Glomerular visceral epithelial cell (primary cell): Measurements from ENCODE around the gene NELFB.
"Not testable (repeated sequence)": the region's sequence is repeated elsewhere in the genome, so short reads cannot be mapped to it uniquely, and the experiment has no call there.

ENCODE experiments used
- DNase-seq: peaks from one replicate; pipeline ENCODE4 v3.0.0-alpha.2; 2016; ENCODE audit errors: extremely low spot score

NELFB gene

DNA sequence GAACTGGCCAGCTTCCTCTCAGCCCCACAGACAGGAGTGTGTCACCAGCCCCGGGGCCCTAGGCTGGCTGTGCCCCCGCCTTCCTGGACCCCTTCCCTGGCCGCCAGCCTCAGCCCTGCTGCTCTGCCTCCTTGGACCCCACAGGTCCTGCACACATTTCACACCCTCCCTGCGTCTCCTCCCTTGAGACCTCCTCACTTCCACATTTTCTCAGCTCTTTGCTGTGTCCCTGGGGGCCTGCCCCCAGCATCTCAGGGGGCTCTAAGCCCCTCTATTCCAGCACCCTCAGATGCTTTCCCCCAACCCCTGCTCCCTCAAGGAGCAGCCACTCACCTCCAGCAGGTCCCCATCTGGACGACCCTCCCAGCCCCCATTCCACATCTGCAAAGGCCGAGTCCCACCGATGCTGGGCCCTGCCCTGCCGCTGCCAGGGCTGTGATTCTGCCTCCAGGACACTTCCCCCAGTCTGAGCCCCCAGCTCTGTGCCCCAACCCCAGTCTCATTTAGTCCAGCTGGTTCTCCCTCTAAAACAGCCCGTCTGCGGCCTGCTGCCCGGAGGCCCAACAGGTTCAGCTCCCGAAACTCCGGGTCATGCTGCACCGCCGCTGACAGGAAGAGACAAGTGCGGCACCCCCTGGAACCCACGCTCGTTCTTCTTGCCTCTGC is 20.2 kb upstream of the NELFB start:
- DNase-seq, result no peak

- DNase-seq, result no peak
Measured at GRCh38 chr9:137235424-137236237, 19.5 kb upstream of the NELFB start.

- DNase-seq, result peak; percentile 83
Measured at GRCh38 chr9:137236238-137236935, 18.7 kb upstream of the NELFB start.

DNA sequence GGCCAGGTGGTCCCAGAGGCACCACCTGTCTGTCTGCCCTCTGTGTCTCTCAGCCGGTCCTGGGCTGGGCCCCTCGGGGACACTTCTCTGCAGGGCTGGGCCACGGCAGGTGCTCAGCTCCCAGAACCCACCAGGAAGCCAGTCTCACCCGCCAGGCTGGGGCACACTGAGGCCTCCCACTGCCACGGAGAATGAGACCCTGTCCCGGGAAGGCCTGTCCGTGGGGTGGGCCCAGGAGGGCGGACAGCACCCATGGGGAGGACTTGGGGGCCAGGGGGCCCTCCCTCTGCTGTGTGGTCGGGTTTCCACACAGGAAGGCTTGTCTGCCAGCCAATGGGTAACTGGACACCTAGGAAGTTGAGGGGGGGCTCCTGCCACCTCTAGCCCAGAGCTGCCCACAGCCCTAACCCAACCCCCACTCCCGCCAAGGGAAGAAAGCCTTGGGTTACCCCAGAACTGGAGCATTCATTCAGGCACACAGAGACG is 18.1 kb upstream of the NELFB start:
- DNase-seq, result no peak

DNA sequence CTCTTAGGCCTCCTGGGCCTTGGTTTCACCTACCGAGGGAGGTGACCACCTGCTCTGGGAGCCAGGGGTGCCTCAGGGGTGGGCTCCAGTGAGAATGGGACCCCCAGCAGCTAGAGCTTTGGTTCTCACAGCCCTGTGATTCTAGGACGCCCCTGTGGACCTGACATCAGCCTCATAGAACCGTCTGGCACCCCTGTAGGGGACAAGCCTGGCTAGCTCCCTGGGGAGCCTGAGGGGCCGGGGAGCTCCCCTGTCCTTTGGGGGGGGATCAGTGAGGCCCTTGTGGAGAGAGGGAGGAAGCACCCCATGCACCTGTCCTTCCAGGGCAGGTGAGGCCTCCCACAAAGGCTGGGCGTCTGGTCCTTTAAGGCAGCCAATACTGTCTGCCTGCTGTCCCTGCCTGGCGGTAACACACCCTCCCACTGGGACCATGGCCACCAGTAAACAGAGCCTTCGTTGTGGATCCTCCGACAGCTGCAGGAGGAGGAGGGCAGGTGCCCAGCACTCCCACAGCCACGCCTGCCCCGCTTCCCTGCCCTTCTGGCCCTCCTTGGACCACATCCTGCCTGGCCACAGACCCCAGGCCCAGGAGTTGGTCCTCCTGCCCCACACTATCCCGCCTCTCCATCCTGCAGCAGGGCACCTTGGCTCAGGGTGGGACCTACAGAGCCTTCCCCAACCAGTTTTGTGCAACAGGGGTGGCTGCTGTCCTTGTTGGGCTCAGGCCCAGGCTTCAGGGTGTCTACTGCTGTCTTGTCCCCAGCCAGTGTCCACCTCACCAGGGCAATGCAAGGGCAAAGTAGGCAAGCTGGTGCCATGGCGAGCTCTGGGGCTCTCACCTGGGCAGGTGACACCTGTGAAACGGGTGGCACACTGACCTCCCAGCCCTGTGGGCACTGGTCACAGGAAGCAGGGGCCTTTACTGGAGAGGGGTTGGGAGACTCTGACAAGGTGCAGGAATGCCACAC is 17.1 kb upstream of the NELFB start:
- no peak for DNase-seq

DNA sequence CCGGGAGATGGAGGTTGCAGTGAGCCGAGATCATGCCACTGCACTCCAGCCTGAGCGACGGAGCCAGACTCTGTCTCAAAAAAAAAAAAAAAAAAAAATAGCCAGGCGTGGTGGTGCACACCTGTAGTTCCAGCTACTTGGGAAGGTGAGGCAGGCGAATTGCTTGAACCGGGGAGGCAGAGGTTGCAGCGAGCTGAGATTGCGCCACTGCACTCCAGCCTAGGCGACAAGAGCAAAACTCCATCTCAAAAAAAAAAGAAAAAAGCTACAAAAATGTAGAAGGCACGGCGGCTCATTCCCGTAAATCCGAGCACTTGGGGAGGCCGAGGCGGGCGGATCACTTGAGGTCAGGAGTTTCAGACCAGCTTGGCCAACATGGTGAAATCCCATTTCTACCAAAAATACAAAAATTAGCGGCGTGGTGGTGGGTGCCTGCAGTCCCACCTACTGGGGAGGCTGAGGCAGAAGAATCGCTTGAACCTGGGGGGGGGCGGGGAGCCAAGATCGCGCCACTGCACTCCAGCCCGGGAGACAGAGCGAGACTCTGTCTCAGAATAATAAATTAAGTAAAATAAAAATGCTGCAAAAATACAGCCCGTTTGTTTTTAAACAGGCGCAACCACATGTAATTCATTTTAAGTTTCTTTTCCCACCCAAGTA is 15.5 kb upstream of the NELFB start:
- DNase-seq, result not testable (repeated sequence)

GRCh38 chr9:137240318-137240840 is 14.7 kb upstream of the NELFB start:
- DNase-seq, result peak; percentile 84

DNA sequence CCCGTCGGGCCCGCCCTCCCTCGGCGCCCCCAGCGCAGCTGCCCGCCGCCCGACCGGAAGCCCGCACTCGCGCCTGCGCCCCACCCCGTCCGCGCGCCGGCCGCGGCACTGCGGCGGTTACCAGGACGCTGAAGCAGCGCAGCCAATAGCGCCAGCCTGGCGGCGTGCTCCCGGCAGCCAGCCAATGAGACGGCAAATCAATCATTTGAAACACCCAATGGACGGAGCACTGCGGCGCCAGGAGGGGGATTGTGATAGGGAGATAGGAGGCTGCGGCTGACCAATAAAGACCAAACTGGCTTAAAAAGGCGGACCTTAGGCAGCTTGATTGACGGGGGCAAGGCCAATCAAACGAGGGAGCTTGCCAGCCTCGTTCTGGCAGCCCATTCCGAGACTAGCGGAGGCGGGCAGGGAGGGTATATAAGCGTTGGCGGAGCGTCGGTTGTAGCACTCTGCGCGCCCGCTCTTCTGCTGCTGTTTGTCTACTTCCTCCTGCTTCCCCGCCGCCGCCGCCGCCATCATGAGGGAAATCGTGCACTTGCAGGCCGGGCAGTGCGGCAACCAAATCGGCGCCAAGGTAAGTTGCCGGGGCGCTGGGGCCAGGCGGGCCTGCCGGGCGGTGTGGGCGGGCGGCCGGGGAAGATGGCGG is 14.2 kb upstream of the NELFB start, which contains the start of gene TUBB4B:
Gene TUBB4B, plus strand, starts transcription at position 447 of the 649 bp plus-strand sequence. Its CDS starts 74 bp downstream, at position 521.
- peak; percentile 100 for DNase-seq

- peak; percentile 68 for DNase-seq
Measured at GRCh38 chr9:137241490-137242268, 13.4 kb upstream of the NELFB start.

GRCh38 chr9:137242269-137243203 is 12.6 kb upstream of the NELFB start:
- no peak for DNase-seq

GRCh38 chr9:137243266-137243625 is 11.9 kb upstream of the NELFB start:
- not testable (repeated sequence) for DNase-seq

DNA sequence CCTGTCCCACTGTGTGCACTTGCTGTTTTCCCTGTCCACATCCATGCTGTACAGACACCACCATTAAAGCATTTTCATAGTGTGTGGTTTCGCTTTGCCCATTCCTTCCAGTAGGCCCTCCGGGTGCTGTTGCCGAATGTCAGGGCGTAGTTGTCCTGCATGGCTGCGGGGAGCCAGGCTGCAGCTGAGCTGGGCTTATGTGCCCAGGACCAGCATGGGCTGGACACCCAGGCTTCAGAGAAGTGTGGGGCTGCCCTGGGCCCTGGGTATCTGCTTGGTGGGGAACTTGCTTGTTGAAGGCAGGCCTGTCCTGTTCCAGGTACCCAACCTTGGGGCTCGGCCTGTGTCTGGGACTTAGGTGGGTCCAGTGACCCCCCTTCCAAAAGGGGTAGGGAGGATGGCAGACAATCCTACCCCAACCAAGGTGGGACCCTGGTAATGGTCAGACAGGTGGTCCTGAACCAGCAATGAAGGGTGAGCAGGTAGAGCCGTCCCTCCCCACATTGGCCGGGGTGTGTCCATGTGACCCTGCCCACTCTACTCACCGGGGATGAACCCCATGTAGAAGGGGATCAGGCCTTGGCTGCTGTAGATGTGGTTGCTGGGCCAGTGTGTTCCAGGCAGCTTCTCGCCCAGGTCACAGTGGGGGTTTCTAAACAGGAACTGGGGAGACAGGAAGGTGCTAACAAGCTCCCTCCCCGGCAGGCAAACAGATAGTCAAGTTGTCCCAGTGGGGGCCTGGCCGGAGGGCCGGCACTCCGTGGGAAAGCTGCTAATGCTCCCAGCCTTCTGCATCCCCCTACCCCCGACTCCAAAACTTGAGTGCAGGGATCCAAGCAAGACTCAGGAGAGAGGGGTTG is 11.3 kb upstream of the NELFB start:
- DNase-seq, result peak; percentile 40

DNA sequence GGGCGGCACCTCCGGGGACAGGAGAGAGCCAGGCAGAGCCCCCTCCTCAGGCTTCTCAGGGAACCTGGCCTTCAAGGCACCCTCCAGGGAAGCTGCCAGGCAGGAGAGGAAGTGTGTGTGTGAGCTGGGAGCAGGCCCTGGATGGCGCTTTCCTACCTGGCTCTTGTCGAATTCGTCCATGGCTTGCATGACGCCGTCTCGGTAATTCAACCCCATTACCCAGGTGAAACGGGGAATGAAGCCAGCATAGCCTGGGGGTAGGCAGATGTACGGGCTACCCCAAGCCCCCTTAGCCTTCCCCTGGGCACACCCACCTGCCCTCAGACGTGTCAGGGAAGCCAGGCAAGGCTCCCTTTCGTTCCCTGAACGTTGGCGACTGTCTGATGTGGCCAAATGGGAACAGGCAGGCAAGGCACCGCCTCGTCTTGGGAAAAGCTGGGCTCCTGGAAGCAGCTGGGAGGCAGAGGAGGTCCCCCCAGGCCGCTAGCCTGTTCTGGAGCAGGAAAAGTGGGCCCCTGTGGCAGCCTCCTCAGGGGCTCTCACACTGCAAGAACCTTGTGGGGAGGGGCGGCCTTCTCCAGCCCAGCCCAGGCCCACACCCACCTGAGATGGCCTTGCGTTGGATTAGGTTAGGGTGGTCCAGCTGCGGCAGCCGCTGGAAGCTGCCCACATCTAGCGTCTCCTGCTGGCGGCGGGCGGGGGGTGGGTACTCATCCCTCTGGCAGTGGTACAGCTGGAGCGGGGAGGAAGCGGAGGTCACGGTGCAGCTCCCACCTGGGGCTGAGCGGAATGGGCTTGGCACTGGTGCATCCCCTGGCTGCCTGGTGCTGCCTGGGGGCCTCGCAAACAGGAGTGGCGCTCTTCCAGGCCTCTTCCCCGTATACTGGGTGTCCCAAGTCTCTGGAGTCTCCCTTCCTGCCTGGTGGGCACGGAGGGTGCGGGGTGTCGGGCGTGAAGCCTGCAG is 10.4 kb upstream of the NELFB start:
- DNase-seq, result no peak

GRCh38 chr9:137245450-137246421 is 9.4 kb upstream of the NELFB start:
- DNase-seq, result no peak
